ENCODE measurements around the gene PDIK1L.

PDIK1L gene

GRCh38 chr1:26158271-26158907, 46.8 kb downstream of the PDIK1L start:
- no peak for DNase-seq

- DNase-seq: no peak
These were observed 47.5 kb downstream of the PDIK1L start, which contains the start of gene FAM110D for GRCh38 chr1:26158908-26159742. Gene FAM110D, plus strand, starts transcription at chr1:26159079. Its CDS starts 2,213 bp downstream, at chr1:26161292.

GRCh38 chr1:26159743-26160039, 48.1 kb downstream of the PDIK1L start:
- DNase-seq: no peak

GRCh38 chr1:26160527-26161414, 49.1 kb downstream of the PDIK1L start:
- no peak for DNase-seq

GRCh38 chr1:26161415-26162219, 50.0 kb downstream of the PDIK1L start:
- DNase-seq: peak; percentile 62

GRCh38 chr1:26162220-26162709, 50.6 kb downstream of the PDIK1L start:
- no peak for DNase-seq

GRCh38 chr1:26163684-26164035, 52.0 kb downstream of the PDIK1L start:
- no peak for DNase-seq

GRCh38 chr1:26164036-26164860, 52.6 kb downstream of the PDIK1L start:
- peak; percentile 55 for DNase-seq

GRCh38 chr1:26164861-26165842, 53.5 kb downstream of the PDIK1L start:
- no peak for DNase-seq

GRCh38 chr1:26166719-26167281, 55.2 kb downstream of the PDIK1L start:
- no peak for DNase-seq

GRCh38 chr1:26168410-26169197, 57.0 kb downstream of the PDIK1L start, which contains the start of gene C1orf232:
Gene C1orf232, minus strand, starts transcription at chr1:26168963. Its CDS starts 464 bp downstream, at chr1:26168499.
- DNase-seq: no peak

GRCh38 chr1:26169198-26169554, 57.6 kb downstream of the PDIK1L start:
- no peak for DNase-seq

- peak; percentile 93 for DNase-seq
These were observed 58.2 kb downstream of the PDIK1L start, which contains the start of gene ZNF593 for GRCh38 chr1:26169669-26170471. Gene ZNF593, plus strand, starts transcription at chr1:26169908. Its CDS starts 76 bp downstream, at chr1:26169984.

GRCh38 chr1:26170472-26170821, 58.8 kb downstream of the PDIK1L start:
- DNase-seq: no peak

- no peak for DNase-seq
These were observed 59.8 kb downstream of the PDIK1L start, which contains the start of gene ZNF593OS for GRCh38 chr1:26171084-26172072. Gene ZNF593OS, minus strand, starts transcription at chr1:26171832. Its CDS starts 171 bp downstream, at chr1:26171661.
